HCT116 (cell line): ENCODE results near the gene IFIH1. TPM values are rescaled to one million over a fixed set of nuclear protein-coding genes. Genes with fewer than 3 reads are reported as not detected.

Source experiments
- ATAC-seq: fragments of 200-7000 bp; cut with Tn5 transposase; 2 replicates; pipeline ENCODE4 v1.9.1; 2020; ENCODE audit warnings: mild to moderate bottlenecking, moderate library complexity
- BruUV-seq: library from RNA; stranded (reverse); fragments of 400-500 nt; replicated peaks from 2 replicates; lab custom pipeline; 2021; lab: Mats Ljungman, UMichigan
- CTCF ChIA-PET: fragments of 300-600 bp; sonication (Branson Sonifier 250); formaldehyde crosslinking; loops from one replicate; lab custom pipeline; 2021; ENCODE audit warnings: antibody characterized with exemption; lab: Charles Lee
- POLR2A ChIA-PET: fragments of 300-600, 350-600 bp; sonication (Branson Sonifier 250); formaldehyde crosslinking; loops from one replicate; lab custom pipeline; 2021; ENCODE audit warnings: antibody characterized with exemption; lab: Charles Lee
- RAD21 ChIA-PET, 2 experiments: fragments of 300-600 bp; sonication (Branson Sonifier 250); formaldehyde crosslinking; loops; one replicate each; lab custom pipeline; 2023; ENCODE audit warnings: low total read pairs in 2 of 2; ENCODE audit not compliant: uncharacterized antibody in 2 of 2, unreplicated experiment in 2 of 2, low non-redundant PET in 1 of 2; lab: Charles Lee
- DNase-seq: peaks from one replicate; pipeline ENCODE4 v3.0.0-alpha.2; 2010; ENCODE audit warnings: low read depth, low spot score
- H2AFZ ChIP-seq: fragments of 200-600 bp; shearing (Covaris generic), sonication (generic); 2 replicates; pipeline ENCODE4 v1.6.1; 2017; ENCODE audit warnings: low read depth, mixed run types, mixed read lengths, antibody characterized with exemption, low read length; ENCODE audit not compliant: poor library complexity, severe bottlenecking
- H3K27ac ChIP-seq: 2 replicates; pipeline ENCODE4 v1.5.1; 2012; ENCODE audit warnings: low read depth, low read length
- H3K27me3 ChIP-seq: fragments of 200-600 bp; sonication (generic); 2 replicates; pipeline ENCODE4 v1.6.1; 2016; ENCODE audit warnings: mixed run types, low read length, mixed read lengths; ENCODE audit not compliant: insufficient read depth
- H3K36me3 ChIP-seq, 2 experiments: fragments of 200-500 bp in 1 of 2; fragments of 200-600 bp in 1 of 2; sonication (Bioruptor generic) in 1 of 2; sonication (generic) in 1 of 2; 2 replicates each; pipeline versions ENCODE4 v1.5.1 to v1.6.1; 2014 to 2016; ENCODE audit warnings: low read length in 2 of 2, inconsistent platforms in 1 of 2, mixed read lengths in 1 of 2, mixed run types in 1 of 2; ENCODE audit not compliant: insufficient read depth in 2 of 2, control insufficient read depth in 1 of 2
- H3K4me1 ChIP-seq, 2 experiments: fragments of 200-600 bp in 1 of 2; sonication (generic) in 1 of 2; 2 replicates each; pipeline versions ENCODE4 v1.5.1 to v1.6.1; 2012 to 2017; ENCODE audit warnings: low read length in 2 of 2, inconsistent platforms in 1 of 2, mild to moderate bottlenecking in 1 of 2, mixed read lengths in 1 of 2, mixed run types in 1 of 2, moderate library complexity in 1 of 2; ENCODE audit not compliant: insufficient read depth in 2 of 2, control insufficient read depth in 1 of 2
- H3K4me2 ChIP-seq: fragments of 200-600 bp; sonication (generic); 2 replicates; pipeline ENCODE4 v1.6.1; 2017; ENCODE audit warnings: mixed run types, low read length, mixed read lengths
- H3K4me3 ChIP-seq, 2 experiments: fragments of 200-600 bp in 1 of 2; sonication (generic) in 1 of 2; replicated peaks in 1 of 2; 2 replicates each; pipeline ENCODE4 v1.5.1; 2011 to 2016; ENCODE audit warnings: low read length in 2 of 2, control low read depth in 1 of 2, low read depth in 1 of 2, mild to moderate bottlenecking in 1 of 2, mixed read lengths in 1 of 2, mixed run types in 1 of 2
- H3K79me2 ChIP-seq: fragments of 200-600 bp; sonication (generic); 2 replicates; pipeline ENCODE4 v1.6.1; 2017; ENCODE audit warnings: mild to moderate bottlenecking, mixed run types, low read length, moderate library complexity, mixed read lengths; ENCODE audit not compliant: insufficient read depth
- H3K9ac ChIP-seq: fragments of 200-600 bp; sonication (generic); 2 replicates; pipeline ENCODE4 v1.6.1; 2016; ENCODE audit warnings: low read length, mixed read lengths
- H3K9me2 ChIP-seq: fragments of 200-600 bp; sonication (generic), shearing (Covaris generic); 2 replicates; pipeline ENCODE4 v1.6.1; 2017; ENCODE audit warnings: mixed run types, mild to moderate bottlenecking, moderate library complexity; ENCODE audit not compliant: insufficient read depth
- H3K9me3 ChIP-seq, 2 experiments: fragments of 200-500 bp in 1 of 2; fragments of 200-600 bp in 1 of 2; sonication (Bioruptor generic) in 1 of 2; sonication (generic) in 1 of 2; 2 replicates each; pipeline ENCODE4 v1.6.1; 2014 to 2017; ENCODE audit warnings: low read length in 2 of 2, mixed read lengths in 2 of 2, inconsistent platforms in 1 of 2, low read depth in 1 of 2, mild to moderate bottlenecking in 1 of 2, mixed run types in 1 of 2, moderate library complexity in 1 of 2; ENCODE audit not compliant: control insufficient read depth in 1 of 2, insufficient read depth in 1 of 2
- H4K20me1 ChIP-seq: fragments of 200-600 bp; sonication (generic), shearing (Covaris generic); 2 replicates; pipeline ENCODE4 v1.6.1; 2017; ENCODE audit warnings: mixed run types, mild to moderate bottlenecking, moderate library complexity; ENCODE audit not compliant: insufficient read depth
- EGR1 ChIP-seq: IDR thresholded peaks from 2 replicates; pipeline ENCODE4 v1.6.1; 2012; ENCODE audit warnings: low read depth
- RAD21 ChIP-seq: IDR thresholded peaks from 2 replicates; pipeline ENCODE4 v1.6.1; 2012; ENCODE audit warnings: low read depth, mild to moderate bottlenecking
- TCF7L2 ChIP-seq: IDR thresholded peaks from 2 replicates; pipeline ENCODE4 v1.7.0; 2011; ENCODE audit warnings: borderline replicate concordance, inconsistent platforms; ENCODE audit not compliant: insufficient read depth, insufficient read length; ENCODE audit errors: extremely low read depth
- ZNF274 ChIP-seq: fragments of 200-500 bp; sonication (Bioruptor generic); IDR thresholded peaks from 2 replicates; pipeline ENCODE4 v1.6.1; 2014; ENCODE audit warnings: mild to moderate bottlenecking, low read depth, low read length, inconsistent platforms
- intact Hi-C: fragments of 100-400 bp; cut with micrococcal nuclease; formaldehyde crosslinking; loops from 2 replicates; pipeline ENCODE4 v1.10.0; 2022
- total RNA-seq: library from RNA; stranded (reverse); gene quantifications from one replicate; pipeline ENCODE4 v1.2.1, GENCODE V29; 2021; ENCODE audit not compliant: unreplicated experiment
- TF ChIP-seq, protein P1 (sequence below), 3 experiments: fragments of 200-600 bp in 1 of 3; sonication (generic) in 1 of 3; IDR thresholded peaks in 2 of 3; conservative IDR thresholded peaks in 1 of 3; 2 replicates each; pipeline ENCODE4 v1.5.1; 2012 to 2017; ENCODE audit warnings: low read depth in 2 of 3, low read length in 2 of 3, antibody characterized with exemption in 1 of 3, borderline replicate concordance in 1 of 3, control low read depth in 1 of 3, mild to moderate bottlenecking in 1 of 3, mixed read lengths in 1 of 3, mixed run types in 1 of 3, moderate library complexity in 1 of 3; ENCODE audit not compliant: insufficient read depth in 1 of 3
- TF ChIP-seq, protein P2 (sequence below): IDR thresholded peaks from 2 replicates; pipeline ENCODE4 v1.6.1; 2011; ENCODE audit warnings: mild to moderate bottlenecking, low read length, moderate library complexity; ENCODE audit not compliant: insufficient replicate concordance; ENCODE audit errors: extremely low read depth

The IFIH1 gene
- total RNA-seq, 1 experiment from 2014 or later = 7.0 TPM

DNA sequence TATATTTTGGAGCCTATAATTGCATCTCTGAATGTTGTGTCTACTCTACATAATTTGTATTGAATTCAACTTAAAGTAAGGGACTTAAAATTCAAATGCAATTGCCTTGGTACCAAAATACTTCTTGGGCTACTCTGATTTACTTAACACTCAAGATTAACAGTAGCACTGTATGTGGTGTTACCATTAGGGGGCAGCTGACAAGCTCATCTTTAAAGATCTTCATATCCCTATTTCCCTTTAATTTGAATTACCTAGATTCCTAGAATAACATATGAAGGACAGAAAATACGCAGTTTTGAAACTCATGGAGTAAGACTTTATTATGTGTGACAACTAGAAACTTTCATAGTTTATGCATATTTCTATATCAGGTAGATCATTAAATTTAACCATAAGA is 37.8 kb downstream of the IFIH1 start:
- H3K4me3 ChIP-seq = no peak overlapping the region
- H3K9me3 ChIP-seq = no peaks in the 10 kb centered on the region
- H3K9me2 ChIP-seq = no peaks in the 10 kb centered on the region
- RAD21 ChIA-PET = no interaction called here
- H3K36me3 ChIP-seq = no peaks in the 10 kb centered on the region
- H3K4me2 ChIP-seq = no peak overlapping the region
- H2AFZ ChIP-seq = no peak overlapping the region
- H4K20me1 ChIP-seq = no peaks in the 10 kb centered on the region
- DNase-seq (no peak), ATAC-seq (no peak)
- no peak overlapping the region for H3K9ac ChIP-seq
- H3K27ac ChIP-seq = no peak overlapping the region
- no peaks in the 10 kb centered on the region for H3K4me1 ChIP-seq
- TF ChIP-seq TCF7L2 (no peak), RAD21 (no peak), ZNF274 (no peak), EGR1 (no peak)
- TF ChIP-seq, protein P1, sequence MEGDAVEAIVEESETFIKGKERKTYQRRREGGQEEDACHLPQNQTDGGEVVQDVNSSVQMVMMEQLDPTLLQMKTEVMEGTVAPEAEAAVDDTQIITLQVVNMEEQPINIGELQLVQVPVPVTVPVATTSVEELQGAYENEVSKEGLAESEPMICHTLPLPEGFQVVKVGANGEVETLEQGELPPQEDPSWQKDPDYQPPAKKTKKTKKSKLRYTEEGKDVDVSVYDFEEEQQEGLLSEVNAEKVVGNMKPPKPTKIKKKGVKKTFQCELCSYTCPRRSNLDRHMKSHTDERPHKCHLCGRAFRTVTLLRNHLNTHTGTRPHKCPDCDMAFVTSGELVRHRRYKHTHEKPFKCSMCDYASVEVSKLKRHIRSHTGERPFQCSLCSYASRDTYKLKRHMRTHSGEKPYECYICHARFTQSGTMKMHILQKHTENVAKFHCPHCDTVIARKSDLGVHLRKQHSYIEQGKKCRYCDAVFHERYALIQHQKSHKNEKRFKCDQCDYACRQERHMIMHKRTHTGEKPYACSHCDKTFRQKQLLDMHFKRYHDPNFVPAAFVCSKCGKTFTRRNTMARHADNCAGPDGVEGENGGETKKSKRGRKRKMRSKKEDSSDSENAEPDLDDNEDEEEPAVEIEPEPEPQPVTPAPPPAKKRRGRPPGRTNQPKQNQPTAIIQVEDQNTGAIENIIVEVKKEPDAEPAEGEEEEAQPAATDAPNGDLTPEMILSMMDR (IDR thresholded peaks at IDR 0.05 in 2 of 3, conservative IDR thresholded peaks at IDR 0.05 in 1 of 3; ENCODE audit: borderline replicate concordance in 1 of 3, insufficient read depth in 1 of 3, low read depth in 2 of 3, low read length in 2 of 3) = peak in 2 of 3 experiments; percentile 8 to 35; a peak in 2 of 6 replicates
- TF ChIP-seq, protein P2, sequence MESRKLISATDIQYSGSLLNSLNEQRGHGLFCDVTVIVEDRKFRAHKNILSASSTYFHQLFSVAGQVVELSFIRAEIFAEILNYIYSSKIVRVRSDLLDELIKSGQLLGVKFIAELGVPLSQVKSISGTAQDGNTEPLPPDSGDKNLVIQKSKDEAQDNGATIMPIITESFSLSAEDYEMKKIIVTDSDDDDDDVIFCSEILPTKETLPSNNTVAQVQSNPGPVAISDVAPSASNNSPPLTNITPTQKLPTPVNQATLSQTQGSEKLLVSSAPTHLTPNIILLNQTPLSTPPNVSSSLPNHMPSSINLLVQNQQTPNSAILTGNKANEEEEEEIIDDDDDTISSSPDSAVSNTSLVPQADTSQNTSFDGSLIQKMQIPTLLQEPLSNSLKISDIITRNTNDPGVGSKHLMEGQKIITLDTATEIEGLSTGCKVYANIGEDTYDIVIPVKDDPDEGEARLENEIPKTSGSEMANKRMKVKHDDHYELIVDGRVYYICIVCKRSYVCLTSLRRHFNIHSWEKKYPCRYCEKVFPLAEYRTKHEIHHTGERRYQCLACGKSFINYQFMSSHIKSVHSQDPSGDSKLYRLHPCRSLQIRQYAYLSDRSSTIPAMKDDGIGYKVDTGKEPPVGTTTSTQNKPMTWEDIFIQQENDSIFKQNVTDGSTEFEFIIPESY = no peak
- CTCF ChIA-PET = no interaction called here
- no peaks in the 10 kb centered on the region for H3K27me3 ChIP-seq
- POLR2A ChIA-PET = no interaction called here
- no TSS peak for BruUV-seq
- intact Hi-C loops = no loop called here
- H3K79me2 ChIP-seq = no peaks in the 10 kb centered on the region
